ENCODE results near the gene AGBL5. TPM values are rescaled to one million over a fixed set of nuclear protein-coding genes. Genes with fewer than 3 reads are reported as not detected.
"Not testable (repeated sequence)": the region's sequence is repeated elsewhere in the genome, so short reads cannot be mapped to it uniquely, and the experiment has no call there.

Gene AGBL5
- total RNA-seq, 2 experiments from 2014 or later: 12.2 to 16.4 TPM

- no peak for TF ChIP-seq CTCF (IDR thresholded peaks at IDR 0.05)
- ATAC-seq (peak; percentile 41), DNase-seq (peak; percentile 53)
- no peaks in the 10 kb centered on the region for H3K27me3 Mint-ChIP-seq
- H3K4me1 Mint-ChIP-seq (ENCODE audit: low read depth): peaks cover 68% of the 10 kb centered on the region
- intact Hi-C loops (cut with micrococcal nuclease): no loop called here
- CTCF ChIA-PET: interaction anchor here (1.0 to 4.9 kb wide), 6 partner anchors 9 to 208 kb away, joined by 3 to 32 read pairs (median 4); partner anchors contain the start of gene AGBL5
- H3K36me3 Mint-ChIP-seq (ENCODE audit: low read depth): peaks cover 24% of the 10 kb centered on the region
- peak overlapping the region; percentile 92 for H3K27ac Mint-ChIP-seq
- peak overlapping the region; percentile 81 for H3K4me3 Mint-ChIP-seq
- H3K9me3 Mint-ChIP-seq: no peaks in the 10 kb centered on the region
- POLR2A ChIA-PET: interaction anchor here (0.6 to 5.3 kb wide), 10 partner anchors 11 to 216 kb away, joined by 3 to 40 read pairs (median 4); partner anchors contain the start of genes ATRAID and SLC5A6
Measured at GRCh38 chr2:27071990-27072830, 20.7 kb downstream of the AGBL5 start.

GRCh38 chr2:27072920-27073319, 21.5 kb downstream of the AGBL5 start:
- no peak for TF ChIP-seq CTCF (IDR thresholded peaks at IDR 0.05)
- ATAC-seq (no peak), DNase-seq (no peak)
- Mint-ChIP-seq H3K36me3 (ENCODE audit: low read depth) (peaks cover 23% of the 10 kb centered on the region), H3K4me1 (ENCODE audit: low read depth) (peaks cover 70% of the 10 kb centered on the region), H3K27me3 (no peaks in the 10 kb centered on the region), H3K4me3 (peak overlapping the region; percentile 81), H3K9me3 (no peaks in the 10 kb centered on the region), H3K27ac (peak overlapping the region; percentile 92)
- intact Hi-C loops (cut with micrococcal nuclease): no loop called here
- CTCF ChIA-PET: interaction anchor here (1.0 to 4.9 kb wide), 3 partner anchors 9 to 207 kb away, joined by 3 to 32 read pairs (median 26); partner anchors contain the start of gene AGBL5
- POLR2A ChIA-PET: interaction anchor here (0.8 to 5.3 kb wide), 4 partner anchors 10 to 139 kb away, joined by 3 to 40 read pairs (median 16); partner anchors contain the start of genes ATRAID and SLC5A6

GRCh38 chr2:27073782-27074181, 22.3 kb downstream of the AGBL5 start:
- ChIA-PET CTCF (interaction anchor here (0.6 to 4.9 kb wide), 6 partner anchors 8 to 1943 kb away, joined by 3 to 32 read pairs (median 4); partner anchors contain the start of genes AGBL5 and KHK), POLR2A (interaction anchor here (0.6 to 5.3 kb wide), 6 partner anchors 10 to 307 kb away, joined by 3 to 40 read pairs (median 6); partner anchors contain the start of genes AGBL5 and ZNF513)
- intact Hi-C loops (cut with micrococcal nuclease): no loop called here
- no peak overlapping the region for H3K4me3 Mint-ChIP-seq
- ATAC-seq: no peak
- no peaks in the 10 kb centered on the region for H3K27me3 Mint-ChIP-seq
- no peaks in the 10 kb centered on the region for H3K9me3 Mint-ChIP-seq
- TF ChIP-seq CTCF (IDR thresholded peaks at IDR 0.05): no peak
- DNase-seq: no peak
- peak overlapping the region; percentile 26 for H3K27ac Mint-ChIP-seq
- H3K36me3 Mint-ChIP-seq (ENCODE audit: low read depth): peaks cover 17% of the 10 kb centered on the region
- peaks cover 62% of the 10 kb centered on the region for H3K4me1 Mint-ChIP-seq (ENCODE audit: low read depth)

- CTCF ChIA-PET: interaction anchor here (0.9 to 1.8 kb wide), 4 partner anchors 12 to 113 kb away, joined by 3 to 5 read pairs (median 3); partner anchors contain the start of gene KHK
- intact Hi-C loops (cut with micrococcal nuclease): no loop called here
- DNase-seq (peak; percentile 59), ATAC-seq (no peak)
- Mint-ChIP-seq H3K4me1 (ENCODE audit: low read depth) (peaks cover 53% of the 10 kb centered on the region), H3K27me3 (no peaks in the 10 kb centered on the region), H3K36me3 (ENCODE audit: low read depth) (peaks cover 5% of the 10 kb centered on the region), H3K9me3 (no peaks in the 10 kb centered on the region), H3K27ac (peak overlapping the region; percentile 57), H3K4me3 (no peak overlapping the region)
- no peak for TF ChIP-seq CTCF (IDR thresholded peaks at IDR 0.05)
- POLR2A ChIA-PET: interaction anchor here (0.9 to 5.3 kb wide), 5 partner anchors 8 to 45 kb away, joined by 3 to 40 read pairs (median 8); partner anchors contain the start of gene AGBL5
Measured at GRCh38 chr2:27074738-27075565, 23.5 kb downstream of the AGBL5 start.

GRCh38 chr2:27075566-27075871, 24.1 kb downstream of the AGBL5 start:
- CTCF ChIA-PET: interaction anchor here (0.9 to 1.8 kb wide), 3 partner anchors 18 to 113 kb away, joined by 3 to 5 read pairs (median 3); no protein-coding TSS in a partner anchor
- H3K4me1 Mint-ChIP-seq (ENCODE audit: low read depth): peaks cover 53% of the 10 kb centered on the region

More at GRCh38 chr2:27075566-27075871, 24.1 kb downstream of the AGBL5 start:
- H3K4me3 Mint-ChIP-seq; H3K9me3 Mint-ChIP-seq; H3K36me3 Mint-ChIP-seq (ENCODE audit: low read depth); ATAC-seq; H3K27me3 Mint-ChIP-seq; intact Hi-C loops (cut with micrococcal nuclease): not testable (repeated sequence)
- POLR2A ChIA-PET: interaction anchor here (5.3 kb wide), 1 partner anchor 8 kb away, joined by 40 read pairs; no protein-coding TSS in a partner anchor
- DNase-seq: peak; percentile 36
- peak overlapping the region; percentile 57 for H3K27ac Mint-ChIP-seq
